HG03520 (cell line): Measurements from ENCODE around the gene PRKD1.
"Not testable (repeated sequence)": the region's sequence is repeated elsewhere in the genome, so short reads cannot be mapped to it uniquely, and the experiment has no call there.

Experiments
- ATAC-seq: cut with Tn5 transposase; IDR thresholded peaks from one replicate; pipeline ENCODE4 v1.9.1; 2021; ENCODE audit warnings: mild to moderate bottlenecking, moderate library complexity; ENCODE audit not compliant: unreplicated experiment

The PRKD1 gene

DNA sequence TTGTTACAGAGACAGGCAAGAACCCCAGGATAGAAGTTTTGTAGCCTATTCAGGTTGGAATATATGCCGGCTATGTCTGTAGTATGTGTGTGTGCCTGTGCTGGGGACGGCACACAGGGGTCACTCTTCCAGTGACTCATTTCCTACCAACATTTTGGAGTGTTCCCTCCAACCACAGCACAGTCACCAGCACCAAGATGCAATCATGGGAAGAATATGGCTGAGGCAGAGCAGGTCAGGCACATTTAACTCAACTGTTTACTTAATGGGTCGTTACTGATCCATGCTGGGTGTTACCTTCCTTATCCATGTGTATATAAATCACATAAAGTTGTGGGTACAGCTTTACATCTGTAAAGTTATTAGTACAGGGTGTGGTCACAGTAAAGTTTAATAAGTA lies 178.3 kb downstream of the PRKD1 start:
- no peak for ATAC-seq

DNA sequence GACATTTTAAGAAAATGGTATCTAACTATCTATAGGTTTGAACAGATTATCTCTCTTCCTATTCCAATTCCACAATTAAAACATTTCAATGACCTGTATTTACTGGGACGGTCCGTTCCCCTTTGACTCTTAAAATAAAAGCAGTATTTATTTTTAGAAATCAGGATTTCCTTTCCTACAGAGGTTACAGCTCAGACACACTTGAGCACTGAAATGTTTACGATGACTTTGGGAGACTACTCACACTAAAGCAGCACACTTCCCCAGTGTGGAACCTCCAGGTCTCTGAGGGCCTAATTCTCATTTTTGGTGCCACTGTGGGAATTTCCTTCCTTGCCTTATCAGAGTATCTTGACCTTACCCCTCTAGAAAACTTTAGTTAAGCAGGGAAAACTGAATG lies 181.8 kb downstream of the PRKD1 start:
- no peak for ATAC-seq

- no peak for ATAC-seq
Observed at GRCh38 chr14:29743531-29743930, 184.1 kb downstream of the PRKD1 start.

GRCh38 chr14:29741909-29742401 lies 185.7 kb downstream of the PRKD1 start:
- ATAC-seq, result no peak

- ATAC-seq, result no peak
Observed at GRCh38 chr14:29740491-29740890, 187.2 kb downstream of the PRKD1 start.

- no peak for ATAC-seq
Observed at GRCh38 chr14:29738950-29739349, 188.7 kb downstream of the PRKD1 start.

GRCh38 chr14:29738056-29738455 lies 189.6 kb downstream of the PRKD1 start:
- ATAC-seq, result no peak

- ATAC-seq, result no peak
Observed at GRCh38 chr14:29735459-29735858, 192.2 kb downstream of the PRKD1 start.

GRCh38 chr14:29734732-29735131 lies 192.9 kb downstream of the PRKD1 start:
- no peak for ATAC-seq

DNA sequence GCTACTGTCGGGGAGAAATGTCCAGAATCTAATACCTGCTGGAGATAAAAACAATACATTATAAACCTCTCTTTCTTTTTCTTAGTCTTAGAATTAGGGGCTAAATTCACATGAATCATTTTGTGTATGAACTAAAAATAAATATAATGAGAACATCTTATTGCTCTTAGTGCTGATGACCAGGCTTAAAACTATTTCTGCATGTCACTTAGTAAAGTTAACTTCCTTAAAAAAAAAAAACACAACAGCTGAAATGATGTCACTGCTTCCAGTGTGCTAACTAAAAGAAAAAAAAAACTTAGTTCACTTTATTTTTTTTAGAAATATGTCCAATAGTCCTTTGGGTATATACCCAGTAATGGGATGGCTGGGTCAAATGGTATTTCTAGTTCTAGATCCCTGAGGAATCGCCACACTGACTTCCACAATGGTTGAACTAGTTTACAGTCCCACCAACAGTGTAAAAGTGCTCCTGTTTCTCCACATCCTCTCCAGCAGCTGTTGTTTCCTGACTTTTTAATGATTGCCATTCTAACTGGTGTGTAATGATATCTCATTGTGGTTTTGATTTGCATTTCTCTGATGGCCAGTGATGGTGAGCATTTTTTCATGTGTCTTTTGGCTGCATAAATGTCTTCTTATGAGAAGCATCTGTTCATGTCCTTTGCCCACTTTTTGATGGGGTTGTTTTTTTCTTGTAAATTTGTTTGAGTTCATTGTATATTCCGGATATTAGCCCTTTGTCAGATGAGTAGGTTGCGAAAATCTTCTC lies 200.9 kb downstream of the PRKD1 start:
- ATAC-seq, result not testable (repeated sequence)

DNA sequence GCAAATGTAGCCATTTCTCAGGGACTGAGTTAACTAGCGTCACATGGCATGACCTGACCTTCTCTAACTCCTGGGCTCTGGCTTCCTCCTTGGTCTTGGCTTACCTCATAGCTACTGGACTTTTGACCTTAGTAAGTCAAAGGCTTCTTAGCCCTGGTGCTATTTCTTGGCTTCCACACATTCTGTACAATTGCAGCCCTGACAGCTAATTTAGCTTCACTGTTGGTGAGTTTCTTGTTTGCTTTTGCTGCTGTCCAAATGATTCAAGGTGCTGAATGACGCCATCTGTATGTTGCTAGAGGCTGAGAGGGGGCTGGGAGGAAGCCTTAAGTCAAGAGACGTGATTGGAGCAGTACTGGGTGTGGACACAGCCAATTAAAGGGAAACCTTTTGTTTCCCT lies 202.7 kb downstream of the PRKD1 start:
- no peak for ATAC-seq

GRCh38 chr14:29722831-29723230 lies 204.8 kb downstream of the PRKD1 start:
- ATAC-seq, result no peak

GRCh38 chr14:29721586-29721985 lies 206.1 kb downstream of the PRKD1 start:
- ATAC-seq, result no peak

- no peak for ATAC-seq
Observed at GRCh38 chr14:29717901-29718300, 209.7 kb downstream of the PRKD1 start.

GRCh38 chr14:29716150-29716549 lies 211.5 kb downstream of the PRKD1 start:
- ATAC-seq, result no peak

GRCh38 chr14:29712601-29713000 lies 215.0 kb downstream of the PRKD1 start:
- ATAC-seq, result no peak

- ATAC-seq, result no peak
Observed at GRCh38 chr14:29710015-29710414, 217.6 kb downstream of the PRKD1 start.

- no peak for ATAC-seq
Observed at GRCh38 chr14:29709490-29709889, 218.2 kb downstream of the PRKD1 start.

GRCh38 chr14:29706700-29707099 lies 220.9 kb downstream of the PRKD1 start:
- ATAC-seq, result no peak

DNA sequence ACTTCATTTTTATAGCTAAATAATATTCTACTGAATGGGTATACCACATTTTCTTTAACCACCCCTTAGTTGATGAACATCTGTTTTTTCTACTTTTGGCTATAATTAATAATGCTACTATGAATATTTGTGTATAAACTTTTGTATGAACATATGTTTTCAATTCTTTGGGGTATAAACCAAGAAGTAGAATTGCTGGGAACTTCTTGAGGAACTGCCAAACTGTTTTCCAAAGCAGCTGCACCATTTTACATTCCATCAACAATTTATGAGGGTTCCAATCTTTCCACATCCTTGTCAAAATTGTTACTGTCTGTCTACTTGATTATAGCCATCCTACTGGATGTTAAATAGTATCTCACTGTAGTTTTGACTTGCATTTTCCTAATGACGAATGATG lies 221.8 kb downstream of the PRKD1 start:
- no peak for ATAC-seq

DNA sequence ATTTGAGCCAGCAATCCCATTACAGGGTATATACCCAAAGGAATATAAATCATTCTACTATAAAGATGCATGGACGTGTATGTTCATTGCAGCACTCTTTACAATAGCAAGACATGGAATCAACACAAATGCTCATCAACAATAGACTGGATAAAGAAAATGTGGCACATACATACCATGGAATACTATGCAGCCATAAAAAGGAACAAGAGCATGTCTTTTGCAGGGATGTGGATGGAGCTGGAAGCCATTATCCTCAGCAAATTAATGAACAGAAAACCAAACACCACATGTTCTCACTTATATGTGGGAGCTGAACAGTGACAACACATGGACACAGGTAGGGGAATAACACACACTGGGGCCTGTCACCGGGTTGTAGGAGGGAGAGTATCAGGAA lies 238.1 kb downstream of the PRKD1 start:
- ATAC-seq, result not testable (repeated sequence)

DNA sequence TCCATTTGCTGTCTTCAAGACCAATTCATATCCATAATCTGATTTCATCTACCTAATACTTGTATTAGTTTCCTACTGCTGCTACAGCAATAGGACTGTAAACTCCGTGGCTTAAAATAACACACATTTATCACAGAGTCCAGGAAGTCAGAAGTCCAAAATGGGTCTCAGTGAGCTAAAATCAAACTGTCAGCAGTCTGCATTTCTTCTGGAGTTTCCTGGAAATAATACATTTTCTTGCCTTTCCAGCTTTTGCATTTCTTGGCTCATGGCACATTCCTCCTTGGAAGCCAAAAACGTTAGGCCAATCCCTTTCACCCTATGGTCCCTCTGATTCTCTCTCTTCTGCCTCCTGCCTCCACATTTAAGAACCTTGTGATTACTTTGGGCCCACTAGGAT lies 239.8 kb downstream of the PRKD1 start:
- no peak for ATAC-seq
